GM23248 (cell line): Measurements from ENCODE around the gene FOXE1.

Experiments used
- EZH2 ChIP-seq: fragments of 200-600 bp; sonication (generic); IDR thresholded peaks from 2 replicates; pipeline ENCODE4 v1.6.1; 2018; ENCODE audit warnings: antibody characterized with exemption, mild to moderate bottlenecking; ENCODE audit not compliant: insufficient read depth, poor library complexity, severe bottlenecking
- EZH2phosphoT487 ChIP-seq: fragments of 200-600 bp; sonication (generic); IDR thresholded peaks from 2 replicates; pipeline ENCODE4 v1.6.1; 2018; ENCODE audit warnings: antibody characterized with exemption, moderate library complexity, mild to moderate bottlenecking, low read depth; ENCODE audit not compliant: insufficient read depth

DNA sequence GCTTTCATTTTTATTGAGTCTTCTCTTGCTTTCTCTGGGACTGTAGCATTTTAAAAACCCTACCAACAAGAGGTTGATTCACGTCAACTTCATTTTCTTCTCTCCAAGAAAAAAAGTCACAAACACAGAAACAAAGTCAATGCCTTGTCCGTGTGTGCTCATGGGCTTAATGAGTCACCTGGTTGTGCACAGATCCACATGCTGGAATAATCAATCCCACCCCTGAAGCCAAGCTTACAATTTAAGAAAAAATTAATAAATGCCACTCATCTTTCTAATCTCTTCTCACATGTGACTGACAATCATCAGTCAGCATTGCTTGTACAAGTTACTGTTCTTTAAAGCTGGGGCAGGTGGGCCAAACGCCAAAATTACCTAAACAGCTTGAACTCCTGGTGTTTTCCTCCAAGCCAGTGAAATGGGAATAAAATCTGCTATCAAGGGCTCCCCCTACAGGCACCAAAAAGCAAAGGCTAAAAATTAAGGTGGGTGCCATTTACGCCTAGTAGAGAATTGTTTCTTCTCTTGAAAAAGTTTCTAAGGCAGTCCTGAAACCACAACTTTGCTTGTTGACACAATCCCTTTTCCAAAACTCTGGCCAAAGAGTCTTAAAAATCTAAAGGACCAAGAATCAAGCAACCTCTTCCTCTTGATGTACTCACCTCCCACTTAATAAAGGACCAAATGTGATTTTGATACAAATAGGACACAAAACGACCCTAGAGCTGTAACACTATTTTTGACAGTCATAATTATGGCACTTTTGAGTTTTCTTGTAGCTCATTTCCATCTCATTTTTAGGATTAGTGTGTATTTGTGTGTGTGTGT is 47.9 kb downstream of the FOXE1 start:
- no peak for TF ChIP-seq EZH2phosphoT487
- TF ChIP-seq EZH2, result no peak
